K562 (cell line): ENCODE data around the gene PHF5A. TPM values are rescaled to one million over a fixed set of nuclear protein-coding genes. Genes with fewer than 3 reads are reported as not detected.
A peak's percentile ranks its signal among the peaks of the same experiment; 100 is the strongest.

Experiments
- ATF6 ChIP-seq: sonication (generic); formaldehyde crosslinking; IDR thresholded peaks from 2 replicates; pipeline ENCODE4 v1.4.0; 2020; ENCODE audit warnings: mild to moderate bottlenecking, missing genetic modification reagents
- CTCFL ChIP-seq: IDR thresholded peaks from 2 replicates; pipeline ENCODE4 v1.6.1; 2011; ENCODE audit warnings: borderline replicate concordance, low read depth, mild to moderate bottlenecking, moderate library complexity, low read length; ENCODE audit not compliant: insufficient read depth, poor library complexity, severe bottlenecking
- GATA2 ChIP-seq: sonication (generic); formaldehyde crosslinking; IDR thresholded peaks from 2 replicates; pipeline ENCODE4 v1.4.0; 2020; ENCODE audit warnings: mild to moderate bottlenecking, missing genetic modification reagents
- HINFP ChIP-seq: fragments of 450-650 bp; conservative IDR thresholded peaks from 2 replicates; pipeline ENCODE4 v1.6.1; 2016; ENCODE audit warnings: missing genetic modification characterization, low read depth, mild to moderate bottlenecking, control low read depth, missing compliant biosample characterization
- HNRNPH1 ChIP-seq: fragments of 200-400 bp; formaldehyde crosslinking; optimal IDR thresholded peaks from 2 replicates; pipeline ENCODE3; 2017; ENCODE audit warnings: low read depth, mild to moderate bottlenecking, low read length, moderate library complexity
- IRF1 ChIP-seq: sonication (generic); formaldehyde crosslinking; IDR thresholded peaks from 2 replicates; pipeline ENCODE4 v1.8.0; 2022; ENCODE audit warnings: missing genetic modification reagents, mild to moderate bottlenecking, borderline replicate concordance
- KLF16 ChIP-seq: IDR thresholded peaks from 2 replicates; pipeline ENCODE4 v1.6.1; 2016; ENCODE audit warnings: antibody characterized with exemption
- NCOA2 ChIP-seq, 2 experiments: fragments of 450-650 bp; IDR thresholded peaks; 2 replicates each; pipeline ENCODE4 v1.6.1; 2018; ENCODE audit warnings: mild to moderate bottlenecking in 2 of 2, moderate library complexity in 1 of 2; ENCODE audit not compliant: partially characterized antibody in 2 of 2
- TCF15 ChIP-seq: fragments of 250-450 bp; sonication (Bioruptor Pico); IDR thresholded peaks from 2 replicates; pipeline ENCODE4 v1.8.0; 2022; ENCODE audit warnings: moderate library complexity, mild to moderate bottlenecking, inconsistent platforms
- ZBTB34 ChIP-seq: fragments of 250-450 bp; sonication (Bioruptor Pico); IDR thresholded peaks from 2 replicates; pipeline ENCODE4 v1.8.0; 2021; ENCODE audit warnings: mild to moderate bottlenecking, moderate library complexity
- ZNF143 ChIP-seq: sonication (generic); formaldehyde crosslinking; IDR thresholded peaks from 2 replicates; pipeline ENCODE4 v1.9.0; 2022; ENCODE audit warnings: mild to moderate bottlenecking, missing genetic modification reagents
- ZNF24 ChIP-seq: fragments of 450-650 bp; IDR thresholded peaks from 2 replicates; pipeline ENCODE4 v1.6.1; 2016
- ZNF280B ChIP-seq: fragments of 250-450 bp; sonication (Bioruptor Pico); IDR thresholded peaks from 2 replicates; pipeline ENCODE4 v1.5.1; 2021; ENCODE audit warnings: mild to moderate bottlenecking
- ZNF639 ChIP-seq, 2 experiments: fragments of 200-800 bp in 1 of 2; sonication (Bioruptor generic) in 1 of 2; sonication (generic) in 1 of 2; formaldehyde crosslinking in 1 of 2; IDR thresholded peaks in 1 of 2; conservative IDR thresholded peaks in 1 of 2; 2 replicates each; pipeline versions ENCODE4 v1.5.0 to v1.6.1; 2016 to 2020; ENCODE audit warnings: missing compliant biosample characterization in 1 of 2, missing genetic modification characterization in 1 of 2, missing genetic modification reagents in 1 of 2
- polyA plus RNA-seq, 8 experiments: library from polyadenylated mRNA; depleted of rRNA in 4 of 8; stranded (reverse) in 5 of 8; unstranded in 3 of 8; fragments of >200 nt; fragmentation: Nextera tagmentation in 2 of 8; fragmentation: Illumina TruSeq in 1 of 8; extraction: Ambion mirVana in 2 of 8; extraction: Trizol in 1 of 8; gene quantifications; 2 replicates each; pipeline versions ENCODE4 v1.2.1 to v1.2.3, GENCODE V29; 2011 to 2014; ENCODE audit warnings: inconsistent platforms in 1 of 8, missing spikeins in 1 of 8
- total RNA-seq, 7 experiments: library from RNA; depleted of rRNA in 6 of 7; stranded (reverse); fragments of >200 nt in 6 of 7; fragmentation: Illumina TruSeq in 2 of 7; extraction: Trizol in 2 of 7; gene quantifications; 2 replicates each; pipeline versions ENCODE4 v1.2.1 to v1.2.3, GENCODE V29; 2011 to 2021; ENCODE audit warnings: low replicate concordance in 1 of 7

PHF5A gene
- total and polyA plus RNA-seq, 9 of the 15 experiments (the other 6 are each of a cell fraction or from before 2014, with no cell fraction given), result 14.2 to 144 (median 101) TPM

GRCh38 chr22:41448189-41448808 lies 20.2 kb downstream of the PHF5A start (continued):
- no peak for TF ChIP-seq ZNF639 (CRISPR knock-in tag; conservative IDR thresholded peaks at IDR 0.05 in 1 of 2, IDR thresholded peaks at IDR 0.05 in 1 of 2)
- no peak for TF ChIP-seq ZNF280B (CRISPR knock-in tag)
- no peak for TF ChIP-seq HNRNPH1
- TF ChIP-seq ZNF24, result no peak
- TF ChIP-seq ZNF143 (CRISPR knock-in tag), result peak; percentile 85
- TF ChIP-seq ATF6 (CRISPR knock-in tag), result no peak
- no peak for TF ChIP-seq TCF15 (CRISPR knock-in tag)
- TF ChIP-seq CTCFL, result no peak
- no peak for TF ChIP-seq NCOA2 (IDR thresholded peaks at IDR 0.05; ENCODE audit: partially characterized antibody in 2 of 2)
- TF ChIP-seq ZBTB34 (CRISPR knock-in tag), result no peak
- TF ChIP-seq GATA2 (CRISPR knock-in tag), result no peak
- no peak for TF ChIP-seq KLF16
- TF ChIP-seq HINFP (tag), result no peak
- no peak for TF ChIP-seq IRF1 (CRISPR knock-in tag)
